PC-9 (cell line): Measurements from ENCODE around the gene RCC2. TPM values are rescaled to one million over a fixed set of nuclear protein-coding genes. Genes with fewer than 3 reads are reported as not detected.

Experiments
- BruUV-seq: library from RNA; stranded (reverse); fragments of 400-500 nt; replicated peaks from 2 replicates; lab custom pipeline; 2021; lab: Mats Ljungman, UMichigan
- CTCF ChIA-PET: fragments of 300-600 bp; sonication (Branson Sonifier 250); formaldehyde crosslinking; loops from one replicate; lab custom pipeline; 2022; ENCODE audit warnings: antibody characterized with exemption; lab: Charles Lee
- POLR2A ChIA-PET: fragments of 300-600 bp; sonication (Branson Sonifier 250); formaldehyde crosslinking; loops from one replicate; lab custom pipeline; 2022; ENCODE audit warnings: antibody characterized with exemption; ENCODE audit not compliant: unreplicated experiment; lab: Charles Lee
- DNase-seq, 2 experiments: peaks; one replicate each; pipeline versions ENCODE4 v3.0.0 to v3.0.0-alpha.2; 2015 to 2022; ENCODE audit warnings: mixed read lengths in 1 of 2
- H2AFZ ChIP-seq: fragments of 200-600 bp; sonication (generic); 2 replicates; pipeline ENCODE4 v1.8.1; 2017; ENCODE audit warnings: antibody characterized with exemption
- H3F3A ChIP-seq: fragments of 200-600 bp; sonication (generic); 2 replicates; pipeline ENCODE4 v1.8.1; 2017; ENCODE audit warnings: antibody characterized with exemption, mild to moderate bottlenecking, low read depth; ENCODE audit not compliant: insufficient read depth
- H3K27ac ChIP-seq: fragments of 200-600 bp; sonication (generic); 2 replicates; pipeline ENCODE4 v1.6.1; 2016; ENCODE audit warnings: mixed run types
- H3K27me3 ChIP-seq: fragments of 200-600 bp; sonication (generic); 2 replicates; pipeline ENCODE4 v1.6.1; 2016; ENCODE audit warnings: low read depth, mixed run types; ENCODE audit not compliant: insufficient read depth
- H3K36me3 ChIP-seq: fragments of 200-600 bp; sonication (generic); 2 replicates; pipeline ENCODE4 v1.6.1; 2016; ENCODE audit warnings: low read depth, mixed run types
- H3K4me1 ChIP-seq: fragments of 200-600 bp; sonication (generic); replicated peaks from 2 replicates; pipeline ENCODE4 v1.6.1; 2016; ENCODE audit warnings: mixed run types; ENCODE audit not compliant: insufficient read depth
- H3K4me2 ChIP-seq: fragments of 200-600 bp; sonication (generic); 2 replicates; pipeline ENCODE4 v1.6.1; 2017; ENCODE audit warnings: mixed run types
- H3K4me3 ChIP-seq: fragments of 200-600 bp; sonication (generic); 2 replicates; pipeline ENCODE4 v1.6.1; 2016; ENCODE audit warnings: mixed run types
- H3K79me2 ChIP-seq: fragments of 200-600 bp; sonication (generic); 2 replicates; pipeline ENCODE4 v1.6.1; 2017; ENCODE audit warnings: low read depth, mixed run types
- H3K9me2 ChIP-seq: fragments of 200-600 bp; sonication (generic); 2 replicates; pipeline ENCODE4 v1.8.1; 2017; ENCODE audit warnings: mild to moderate bottlenecking; ENCODE audit not compliant: insufficient read depth
- H3K9me3 ChIP-seq: fragments of 200-600 bp; sonication (generic); 2 replicates; pipeline ENCODE4 v1.8.1; 2016; ENCODE audit warnings: low read depth; ENCODE audit not compliant: insufficient read depth
- H4K20me1 ChIP-seq: fragments of 200-600 bp; sonication (generic); 2 replicates; pipeline ENCODE4 v1.8.1; 2017; ENCODE audit not compliant: insufficient read depth
- EZH2 ChIP-seq: fragments of 200-600 bp; sonication (generic); IDR thresholded peaks from 2 replicates; pipeline ENCODE4 v1.8.0; 2017; ENCODE audit warnings: antibody characterized with exemption, low read depth
- intact Hi-C: fragments of 100-400 bp; cut with micrococcal nuclease; formaldehyde crosslinking; loops from one replicate; pipeline ENCODE4 v1.10.0; 2022; ENCODE audit not compliant: unreplicated experiment
- total RNA-seq: library from RNA; stranded (reverse); gene quantifications from 2 replicates; pipeline ENCODE4 v1.2.3, GENCODE V29; 2021
- TF ChIP-seq, protein P1 (sequence below): fragments of 200-600 bp; sonication (generic); conservative IDR thresholded peaks from 2 replicates; pipeline ENCODE4 v1.6.1; 2017; ENCODE audit warnings: mixed run types, antibody characterized with exemption, mild to moderate bottlenecking, moderate library complexity

Gene RCC2
- total RNA-seq, 1 experiment from 2014 or later = 170 TPM

DNA sequence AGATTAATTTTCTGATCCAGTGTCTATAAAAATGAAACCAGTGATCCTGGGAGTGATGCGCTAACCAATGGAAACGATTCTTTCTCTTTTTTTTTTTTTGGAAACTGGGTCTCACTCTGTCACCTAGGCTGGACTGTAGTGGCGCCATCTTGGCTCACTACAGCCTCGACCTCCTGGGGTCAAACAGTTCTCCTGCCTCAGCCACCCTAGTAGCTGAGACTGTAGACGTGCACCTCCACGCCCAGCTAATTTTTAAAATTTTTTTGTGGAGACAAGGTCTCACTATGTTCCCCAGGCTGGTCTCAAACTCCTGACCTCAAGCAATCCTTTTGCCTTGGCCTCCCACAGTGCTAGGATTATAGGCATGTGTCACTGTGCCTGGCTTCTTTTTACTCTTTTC lies 3.4 kb upstream of the RCC2 start:
- Histone ChIP-seq H3K27ac (peak overlapping the region; percentile 100), H2AFZ (no peak overlapping the region), H3K36me3 (no peaks in the 10 kb centered on the region), H3K79me2 (peaks cover 23% of the 10 kb centered on the region), H3K9me2 (no peaks in the 10 kb centered on the region), H3F3A (peaks cover 32% of the 10 kb centered on the region), H3K27me3 (no peaks in the 10 kb centered on the region), H3K9me3 (no peaks in the 10 kb centered on the region), H3K4me3 (no peak overlapping the region), H3K4me1 (peaks cover 16% of the 10 kb centered on the region), H4K20me1 (no peaks in the 10 kb centered on the region), H3K4me2 (peak overlapping the region; percentile 93)
- no peak for TF ChIP-seq EZH2
- TF ChIP-seq, protein P1, sequence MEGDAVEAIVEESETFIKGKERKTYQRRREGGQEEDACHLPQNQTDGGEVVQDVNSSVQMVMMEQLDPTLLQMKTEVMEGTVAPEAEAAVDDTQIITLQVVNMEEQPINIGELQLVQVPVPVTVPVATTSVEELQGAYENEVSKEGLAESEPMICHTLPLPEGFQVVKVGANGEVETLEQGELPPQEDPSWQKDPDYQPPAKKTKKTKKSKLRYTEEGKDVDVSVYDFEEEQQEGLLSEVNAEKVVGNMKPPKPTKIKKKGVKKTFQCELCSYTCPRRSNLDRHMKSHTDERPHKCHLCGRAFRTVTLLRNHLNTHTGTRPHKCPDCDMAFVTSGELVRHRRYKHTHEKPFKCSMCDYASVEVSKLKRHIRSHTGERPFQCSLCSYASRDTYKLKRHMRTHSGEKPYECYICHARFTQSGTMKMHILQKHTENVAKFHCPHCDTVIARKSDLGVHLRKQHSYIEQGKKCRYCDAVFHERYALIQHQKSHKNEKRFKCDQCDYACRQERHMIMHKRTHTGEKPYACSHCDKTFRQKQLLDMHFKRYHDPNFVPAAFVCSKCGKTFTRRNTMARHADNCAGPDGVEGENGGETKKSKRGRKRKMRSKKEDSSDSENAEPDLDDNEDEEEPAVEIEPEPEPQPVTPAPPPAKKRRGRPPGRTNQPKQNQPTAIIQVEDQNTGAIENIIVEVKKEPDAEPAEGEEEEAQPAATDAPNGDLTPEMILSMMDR = no peak
- ChIA-PET CTCF (interaction anchor here (0.9 kb wide), 1 partner anchor 9 kb away, joined by 3 read pairs; no protein-coding TSS in a partner anchor), POLR2A (no interaction called here)
- DNase-seq = no peak
- no TSS peak for BruUV-seq
- intact Hi-C loops = loop anchor here (5.0 kb wide), 1 partner anchor 49 kb away; no protein-coding TSS in a partner anchor

DNA sequence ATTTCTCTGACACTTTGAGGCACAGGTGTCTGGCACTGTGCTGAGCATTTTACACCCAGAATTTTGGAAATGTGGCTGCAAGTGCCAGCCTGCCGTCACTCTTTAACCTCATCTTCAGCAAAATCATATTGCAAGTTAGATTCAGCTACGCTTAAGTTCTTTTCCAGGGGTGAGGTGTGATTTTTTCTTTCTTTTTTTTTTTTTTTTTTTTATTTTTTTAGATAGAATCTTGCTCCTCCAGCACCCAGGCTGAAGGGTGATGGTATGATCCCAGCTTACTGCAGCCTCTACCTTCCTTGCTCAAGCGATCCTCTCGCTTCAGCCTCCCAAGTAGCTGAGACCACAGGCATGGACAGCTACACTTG lies 2.5 kb upstream of the RCC2 start:
- intact Hi-C loops = loop anchor here (1.0 to 5.0 kb wide), 4 partner anchors 18 to 50 kb away; no protein-coding TSS in a partner anchor
- CTCF ChIA-PET = interaction anchor here (0.5 kb wide), 1 partner anchor 35 kb away, joined by 3 read pairs; no protein-coding TSS in a partner anchor
- Histone ChIP-seq H3K27ac (peak overlapping the region; percentile 100), H2AFZ (no peak overlapping the region), H3K79me2 (peaks cover 28% of the 10 kb centered on the region), H3K4me3 (peak overlapping the region; percentile 76; the same call in 1 of the 2 replicates), H3K4me1 (peaks cover 19% of the 10 kb centered on the region), H3K9me2 (no peaks in the 10 kb centered on the region), H4K20me1 (peaks cover 3% of the 10 kb centered on the region), H3F3A (peaks cover 32% of the 10 kb centered on the region), H3K27me3 (no peaks in the 10 kb centered on the region), H3K9me3 (no peaks in the 10 kb centered on the region), H3K36me3 (no peaks in the 10 kb centered on the region; the same call in 1 of the 2 replicates), H3K4me2 (peak overlapping the region; percentile 93)
- BruUV-seq = no TSS peak
- no peak for DNase-seq
- TF ChIP-seq, protein P1 = no peak
- no peak for TF ChIP-seq EZH2
- POLR2A ChIA-PET = interaction anchor here (0.7 kb wide), 1 partner anchor 1202 kb away, joined by 22 read pairs; no protein-coding TSS in a partner anchor

DNA sequence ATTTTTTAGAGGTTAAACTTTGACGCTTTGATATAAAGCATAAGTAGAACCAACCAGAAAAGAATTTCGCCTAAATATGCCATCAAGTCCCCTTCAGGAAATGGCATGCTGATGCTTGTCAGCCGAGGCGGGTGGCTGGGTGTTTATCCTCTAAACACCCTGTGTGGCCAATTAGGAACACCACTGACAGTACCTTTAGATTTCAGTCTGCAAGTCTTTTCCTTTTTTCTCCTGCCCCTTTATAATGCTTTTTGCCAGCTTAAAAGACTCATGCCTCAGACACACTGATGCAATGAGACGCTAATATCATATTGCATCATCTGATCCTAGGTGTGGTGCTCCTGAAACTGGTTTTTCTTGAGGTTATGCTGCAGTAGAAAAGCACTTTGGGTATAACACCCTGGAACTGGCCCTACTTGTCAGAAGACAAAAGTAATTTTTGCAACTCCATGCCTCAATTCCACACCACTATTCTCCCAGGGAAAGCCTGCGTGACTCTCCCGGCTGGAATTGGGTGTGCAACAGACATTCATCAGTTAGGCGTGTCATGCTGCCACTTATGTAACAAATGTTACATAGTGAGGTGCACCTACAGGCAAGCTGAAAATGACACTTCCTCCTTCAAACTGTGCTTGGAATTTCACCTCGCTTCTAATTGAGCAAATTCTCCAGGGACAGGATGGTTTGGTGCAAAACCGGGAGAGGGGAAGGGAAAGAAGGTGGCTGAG lies 2.0 kb upstream of the RCC2 start:
- POLR2A ChIA-PET = interaction anchor here (0.5 to 0.7 kb wide), 3 partner anchors 93 to 1203 kb away, joined by 4 to 22 read pairs (median 5); no protein-coding TSS in a partner anchor
- H2AFZ ChIP-seq = no peak overlapping the region

More for the DNA sequence above, 2.0 kb upstream of the RCC2 start:
- Histone ChIP-seq H3K27me3 (no peaks in the 10 kb centered on the region), H3K4me3 (peak overlapping the region; percentile 76), H3K9me2 (no peaks in the 10 kb centered on the region), H3K9me3 (no peaks in the 10 kb centered on the region), H3K4me2 (peak overlapping the region; percentile 93), H3F3A (peaks cover 32% of the 10 kb centered on the region), H3K36me3 (no peaks in the 10 kb centered on the region; the same call in 1 of the 2 replicates), H4K20me1 (peaks cover 9% of the 10 kb centered on the region), H3K4me1 (peaks cover 25% of the 10 kb centered on the region), H3K27ac (peak overlapping the region; percentile 100), H3K79me2 (peaks cover 34% of the 10 kb centered on the region)
- peak; percentile 71 to 95 for DNase-seq
- TF ChIP-seq, protein P1 = no peak
- CTCF ChIA-PET = interaction anchor here (0.5 to 0.7 kb wide), 2 partner anchors 36 to 141 kb away, joined by 3 to 4 read pairs; no protein-coding TSS in a partner anchor
- BruUV-seq = no TSS peak
- intact Hi-C loops = loop anchor here (1.0 to 5.0 kb wide), 4 partner anchors 19 to 51 kb away; no protein-coding TSS in a partner anchor
